ENCODE results near the gene NABP2.
"Not testable (repeated sequence)": the region's sequence is repeated elsewhere in the genome, so short reads cannot be mapped to it uniquely, and the experiment has no call there.

Gene NABP2

GRCh38 chr12:56248711-56249110 is 24.6 kb downstream of the NABP2 start:
- no peak for DNase-seq

GRCh38 chr12:56252649-56253048 is 28.5 kb downstream of the NABP2 start:
- DNase-seq = no peak

GRCh38 chr12:56253091-56253490 is 28.9 kb downstream of the NABP2 start:
- no peak for DNase-seq

GRCh38 chr12:56255671-56256070 is 31.5 kb downstream of the NABP2 start:
- DNase-seq = no peak

- DNase-seq = no peak
Measured at GRCh38 chr12:56256326-56256960, 32.3 kb downstream of the NABP2 start.

GRCh38 chr12:56257071-56257470 is 32.9 kb downstream of the NABP2 start:
- no peak for DNase-seq

- no peak for DNase-seq
Measured at GRCh38 chr12:56257491-56258067, 33.4 kb downstream of the NABP2 start.

- DNase-seq = peak; percentile 76
Measured at GRCh38 chr12:56258068-56258819, 34.1 kb downstream of the NABP2 start, which contains the start of gene ANKRD52. Gene ANKRD52, minus strand, starts transcription at chr12:56258384. Its CDS starts 115 bp downstream, at chr12:56258269.

- DNase-seq = no peak
Measured at GRCh38 chr12:56258820-56259183, 34.7 kb downstream of the NABP2 start.

GRCh38 chr12:56260380-56260779 is 36.2 kb downstream of the NABP2 start:
- DNase-seq = no peak

- DNase-seq = no peak
Measured at GRCh38 chr12:56260921-56261320, 36.8 kb downstream of the NABP2 start.

GRCh38 chr12:56261503-56262232 is 37.5 kb downstream of the NABP2 start:
- DNase-seq = no peak

- DNase-seq = not testable (repeated sequence)
Measured at GRCh38 chr12:56262955-56263354, 38.8 kb downstream of the NABP2 start.

GRCh38 chr12:56266068-56266692 is 42.0 kb downstream of the NABP2 start:
- not testable (repeated sequence) for DNase-seq

- peak; percentile 93 for DNase-seq
Measured at GRCh38 chr12:56266693-56267442, 42.7 kb downstream of the NABP2 start, which contains the start of gene COQ10A. Gene COQ10A, plus strand, starts transcription at chr12:56266942. Its CDS starts 177 bp downstream, at chr12:56267119.

- no peak for DNase-seq
Measured at GRCh38 chr12:56267443-56268071, 43.4 kb downstream of the NABP2 start.

GRCh38 chr12:56271031-56271430 is 46.9 kb downstream of the NABP2 start:
- DNase-seq = no peak

GRCh38 chr12:56272468-56272867 is 48.3 kb downstream of the NABP2 start:
- DNase-seq = not testable (repeated sequence)

GRCh38 chr12:56274299-56274698 is 50.2 kb downstream of the NABP2 start:
- DNase-seq = no peak

GRCh38 chr12:56278905-56279304 is 54.8 kb downstream of the NABP2 start:
- no peak for DNase-seq

Measured in NCI-H774 (cell line).